ENCODE results near the gene FAHD1. TPM values are rescaled to one million over a fixed set of nuclear protein-coding genes. Genes with fewer than 3 reads are reported as not detected.
A peak's percentile ranks its signal among the peaks of the same experiment; 100 is the strongest.

The FAHD1 gene
- total RNA-seq, 2 experiments from 2014 or later, result 4.1 to 4.5 TPM

- ChIA-PET CTCF (no interaction called here), POLR2A (interaction anchor here (2.4 kb wide), 1 partner anchor 137 kb away, joined by 17 read pairs; the partner anchor contains the start of gene RPS2)
- Mint-ChIP-seq H3K36me3 (ENCODE audit: low read depth) (no peaks in the 10 kb centered on the region), H3K4me1 (ENCODE audit: low read depth) (peaks cover 37% of the 10 kb centered on the region), H3K9me3 (no peaks in the 10 kb centered on the region), H3K4me3 (peak overlapping the region; percentile 91), H3K27me3 (no peaks in the 10 kb centered on the region), H3K27ac (peak overlapping the region; percentile 48)
- intact Hi-C loops (cut with DNase I, micrococcal nuclease), result loop anchor here (5.0 kb wide), 2 partner anchors 57 to 122 kb away; partner anchors contain the start of genes EME2 (in 1 of the 2), MAPK8IP3 (in 1 of the 2), MRPS34 (in 1 of the 2) and NME3 (in 1 of the 2)
- DNase-seq (no peak), ATAC-seq (ENCODE audit: poor library complexity) (no peak)
- Histone ChIP-seq H3K27me3 (ENCODE audit: control insufficient read depth in 1 of 2, insufficient read depth in 2 of 2, low read length in 2 of 2) (no peaks in the 10 kb centered on the region), H3K27ac (ENCODE audit: low read depth in 1 of 2, low read length in 2 of 2) (no peak overlapping the region), H3K9me3 (ENCODE audit: control insufficient read depth in 1 of 2, insufficient read depth in 1 of 2, low read length in 2 of 2) (no peaks in the 10 kb centered on the region), H3K4me1 (ENCODE audit: insufficient read depth, low read length) (peaks cover 42% of the 10 kb centered on the region), H3K4me3 (ENCODE audit: low read length) (no peak overlapping the region), H3K36me3 (ENCODE audit: insufficient read depth, low read length) (peaks cover 2% of the 10 kb centered on the region)
- TF ChIP-seq CTCF (IDR thresholded peaks at IDR 0.05), result no peak
These were observed 1.8 kb downstream of the FAHD1 start for GRCh38 chr16:1828645-1829410.

- ChIA-PET CTCF (interaction anchor here (0.8 kb wide), 1 partner anchor 124 kb away, joined by 3 read pairs; the partner anchor contains the start of gene MAPK8IP3), POLR2A (no interaction called here)
- DNase-seq (no peak), ATAC-seq (ENCODE audit: poor library complexity) (no peak)
- Histone ChIP-seq H3K27me3 (ENCODE audit: control insufficient read depth in 1 of 2, insufficient read depth in 2 of 2, low read length in 2 of 2) (no peaks in the 10 kb centered on the region), H3K27ac (ENCODE audit: low read depth in 1 of 2, low read length in 2 of 2) (no peak overlapping the region), H3K4me3 (ENCODE audit: low read length) (no peak overlapping the region), H3K9me3 (ENCODE audit: control insufficient read depth in 1 of 2, insufficient read depth in 1 of 2, low read length in 2 of 2) (no peaks in the 10 kb centered on the region), H3K36me3 (ENCODE audit: insufficient read depth, low read length) (peaks cover 2% of the 10 kb centered on the region), H3K4me1 (ENCODE audit: insufficient read depth, low read length) (peaks cover 28% of the 10 kb centered on the region)
- Mint-ChIP-seq H3K27ac (no peak overlapping the region), H3K9me3 (no peaks in the 10 kb centered on the region), H3K4me3 (no peak overlapping the region), H3K36me3 (ENCODE audit: low read depth) (no peaks in the 10 kb centered on the region), H3K4me1 (ENCODE audit: low read depth) (peaks cover 30% of the 10 kb centered on the region), H3K27me3 (no peaks in the 10 kb centered on the region)
- no peak for TF ChIP-seq CTCF (IDR thresholded peaks at IDR 0.05)
- intact Hi-C loops (cut with DNase I, micrococcal nuclease), result no loop called here
These were observed 3.2 kb downstream of the FAHD1 start for GRCh38 chr16:1830213-1830612.

DNA sequence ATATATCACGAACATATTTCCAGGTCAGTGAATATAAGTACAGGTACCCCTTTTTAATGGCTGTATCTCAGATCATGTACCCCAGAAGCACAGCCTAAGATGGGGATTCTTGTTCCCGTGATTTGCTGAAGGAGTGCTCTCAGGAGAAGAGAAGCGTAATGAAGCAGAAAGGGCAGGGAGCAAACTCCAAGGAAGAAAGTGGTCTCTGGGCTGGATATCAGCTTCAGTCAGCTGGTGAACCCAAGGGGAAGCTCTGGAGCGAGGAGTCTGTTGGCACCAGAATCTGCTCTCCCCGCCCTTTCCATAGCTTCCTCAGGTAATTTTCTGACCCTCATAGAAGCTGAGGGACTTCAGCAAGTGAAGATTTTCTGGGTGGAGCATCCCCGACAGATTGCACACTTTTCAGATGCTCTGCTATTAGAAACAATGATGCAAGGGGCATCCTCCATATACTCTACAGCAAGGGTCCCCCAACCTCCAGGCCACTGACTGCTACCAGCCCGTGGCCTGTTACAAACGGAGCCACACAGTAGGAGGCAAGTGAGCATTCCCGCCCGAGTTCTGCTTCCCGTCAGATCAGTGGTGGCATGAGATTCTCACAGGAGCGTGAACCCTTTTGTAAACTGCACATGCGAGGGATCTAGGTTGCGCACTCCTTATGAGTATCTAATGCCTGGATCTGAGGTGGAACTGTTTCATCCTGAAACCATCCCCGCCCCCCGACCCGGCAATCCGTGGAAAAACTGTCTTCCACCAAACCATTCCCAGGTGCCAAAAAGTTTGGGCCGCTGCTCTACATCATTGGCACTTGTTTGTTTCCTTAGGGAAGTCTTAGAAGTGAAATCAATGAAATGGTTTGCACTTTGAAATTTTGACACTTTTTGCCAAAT is 4.4 kb downstream of the FAHD1 start:
- Histone ChIP-seq H3K9me3 (ENCODE audit: control insufficient read depth in 1 of 2, insufficient read depth in 1 of 2, low read length in 2 of 2) (no peaks in the 10 kb centered on the region), H3K27ac (ENCODE audit: low read depth in 1 of 2, low read length in 2 of 2) (no peak overlapping the region), H3K36me3 (ENCODE audit: insufficient read depth, low read length) (peaks cover 2% of the 10 kb centered on the region), H3K27me3 (ENCODE audit: control insufficient read depth in 1 of 2, insufficient read depth in 2 of 2, low read length in 2 of 2) (no peaks in the 10 kb centered on the region), H3K4me3 (ENCODE audit: low read length) (no peak overlapping the region), H3K4me1 (ENCODE audit: insufficient read depth, low read length) (peaks cover 21% of the 10 kb centered on the region)
- Mint-ChIP-seq H3K36me3 (ENCODE audit: low read depth) (no peaks in the 10 kb centered on the region), H3K4me1 (ENCODE audit: low read depth) (peaks cover 23% of the 10 kb centered on the region), H3K9me3 (no peaks in the 10 kb centered on the region), H3K27ac (no peak overlapping the region), H3K4me3 (no peak overlapping the region), H3K27me3 (no peaks in the 10 kb centered on the region)
- intact Hi-C loops (cut with DNase I, micrococcal nuclease), result no loop called here
- no peak for TF ChIP-seq CTCF (IDR thresholded peaks at IDR 0.05)
- ATAC-seq (ENCODE audit: poor library complexity), result no peak
- no peak for DNase-seq
- ChIA-PET CTCF (no interaction called here), POLR2A (no interaction called here)
